Effector memory CD8-positive, alpha-beta T cell (primary cell): Measurements from ENCODE around the gene PIEZO1.

ENCODE experiments used
- ATAC-seq: fragments of 150-1000 bp; cut with Tn5 transposase; replicated peaks from 2 replicates; pipeline ENCODE4 v1.10.0; 2021; ENCODE audit warnings: mild to moderate bottlenecking, moderate library complexity
- DNase-seq, 3 experiments: peaks; one replicate each; pipeline ENCODE4 v3.0.0; 2021
- H3K27ac Mint-ChIP-seq, 2 donors: one replicate each; pipeline ENCODE4 v1.8.0; 2022; ENCODE audit warnings: mild to moderate bottlenecking in 2 of 2, mixed read lengths in 2 of 2, moderate library complexity in 2 of 2
- H3K27me3 Mint-ChIP-seq, 2 donors: one replicate each; pipeline ENCODE4 v1.8.0; 2022; ENCODE audit warnings: mixed read lengths in 2 of 2
- H3K36me3 Mint-ChIP-seq: one replicate; pipeline ENCODE4 v1.8.0; 2022; ENCODE audit warnings: mild to moderate bottlenecking, moderate library complexity, mixed read lengths; ENCODE audit not compliant: insufficient read depth
- H3K4me1 Mint-ChIP-seq, 2 donors: one replicate each; pipeline ENCODE4 v1.8.0; 2022; ENCODE audit warnings: low read depth in 2 of 2, mixed read lengths in 2 of 2
- H3K4me3 Mint-ChIP-seq, 2 donors: one replicate each; pipeline ENCODE4 v1.8.0; 2022; ENCODE audit warnings: mild to moderate bottlenecking in 2 of 2, mixed read lengths in 2 of 2, moderate library complexity in 2 of 2
- H3K9me3 Mint-ChIP-seq, 2 donors: one replicate each; pipeline ENCODE4 v1.8.0; 2022; ENCODE audit warnings: mixed read lengths in 2 of 2

The PIEZO1 gene

GRCh38 chr16:88744577-88745521 is 40.2 kb downstream of the PIEZO1 start:
- no peaks in the 10 kb centered on the region for H3K9me3 Mint-ChIP-seq
- no peak for ATAC-seq
- H3K27me3 Mint-ChIP-seq: no peaks in the 10 kb centered on the region
- H3K27ac Mint-ChIP-seq: peak overlapping the region; percentile 84 to 89
- H3K36me3 Mint-ChIP-seq: peaks cover 23% of the 10 kb centered on the region
- peaks cover 16 to 29% of the 10 kb centered on the region in 2 donors for H3K4me1 Mint-ChIP-seq
- DNase-seq: no peak
- peak overlapping the region; percentile 73 to 82 for H3K4me3 Mint-ChIP-seq

- DNase-seq (peak; percentile 67 to 69 (median 68)), ATAC-seq (peak; percentile 36)
- Mint-ChIP-seq H3K27me3 (no peaks in the 10 kb centered on the region), H3K27ac (peak overlapping the region in 1 of 2 donors; percentile 38), H3K4me1 (peaks cover 16 to 29% of the 10 kb centered on the region in 2 donors), H3K4me3 (peak overlapping the region in 1 of 2 donors; percentile 31), H3K36me3 (peaks cover 21% of the 10 kb centered on the region), H3K9me3 (no peaks in the 10 kb centered on the region)
Observed at GRCh38 chr16:88743693-88744576, 41.1 kb downstream of the PIEZO1 start.

- Mint-ChIP-seq H3K27me3 (no peaks in the 10 kb centered on the region), H3K4me3 (no peak overlapping the region), H3K27ac (peak overlapping the region; percentile 19 to 38), H3K9me3 (no peaks in the 10 kb centered on the region), H3K36me3 (peaks cover 23% of the 10 kb centered on the region), H3K4me1 (peaks cover 14 to 31% of the 10 kb centered on the region in 2 donors)
- ATAC-seq: no peak
- no peak for DNase-seq
Observed at GRCh38 chr16:88742896-88743605, 42.0 kb downstream of the PIEZO1 start.

GRCh38 chr16:88741368-88741767 is 43.7 kb downstream of the PIEZO1 start:
- Mint-ChIP-seq H3K36me3 (peaks cover 22% of the 10 kb centered on the region), H3K27ac (no peak overlapping the region), H3K4me3 (no peak overlapping the region), H3K9me3 (no peaks in the 10 kb centered on the region), H3K4me1 (peaks cover 8 to 30% of the 10 kb centered on the region in 2 donors), H3K27me3 (no peaks in the 10 kb centered on the region)
- DNase-seq (no peak), ATAC-seq (no peak)

GRCh38 chr16:88740727-88741055 is 44.3 kb downstream of the PIEZO1 start:
- Mint-ChIP-seq H3K9me3 (no peaks in the 10 kb centered on the region), H3K36me3 (peaks cover 22% of the 10 kb centered on the region), H3K27me3 (no peaks in the 10 kb centered on the region), H3K27ac (no peak overlapping the region), H3K4me3 (no peak overlapping the region), H3K4me1 (peaks cover under 1 to 26% of the 10 kb centered on the region in 2 donors)
- ATAC-seq (no peak), DNase-seq (no peak)

GRCh38 chr16:88739977-88740726 is 44.9 kb downstream of the PIEZO1 start:
- no peak for DNase-seq
- Mint-ChIP-seq H3K4me1 (peaks cover 0 to 20% of the 10 kb centered on the region in 2 donors), H3K27me3 (no peaks in the 10 kb centered on the region), H3K9me3 (no peaks in the 10 kb centered on the region), H3K27ac (no peak overlapping the region), H3K36me3 (peaks cover 22% of the 10 kb centered on the region), H3K4me3 (no peak overlapping the region)
- ATAC-seq: no peak

- no peak for DNase-seq
- peaks cover 22% of the 10 kb centered on the region for H3K36me3 Mint-ChIP-seq
- no peak overlapping the region for H3K4me3 Mint-ChIP-seq
- peaks cover 0 to 15% of the 10 kb centered on the region in 2 donors for H3K4me1 Mint-ChIP-seq
- H3K9me3 Mint-ChIP-seq: no peaks in the 10 kb centered on the region
- H3K27me3 Mint-ChIP-seq: no peaks in the 10 kb centered on the region
- ATAC-seq: no peak
- H3K27ac Mint-ChIP-seq: no peak overlapping the region
Observed at GRCh38 chr16:88739139-88739976, 45.7 kb downstream of the PIEZO1 start.

GRCh38 chr16:88738151-88739084 is 46.6 kb downstream of the PIEZO1 start:
- Mint-ChIP-seq H3K27me3 (no peaks in the 10 kb centered on the region), H3K36me3 (peaks cover 22% of the 10 kb centered on the region), H3K9me3 (no peaks in the 10 kb centered on the region), H3K4me3 (no peak overlapping the region), H3K27ac (no peak overlapping the region), H3K4me1 (peaks cover 0 to 7% of the 10 kb centered on the region in 2 donors)
- DNase-seq (no peak), ATAC-seq (no peak)

- peak overlapping the region in 1 of 2 donors; percentile 17 for H3K27ac Mint-ChIP-seq
- no peaks in the 10 kb centered on the region for H3K9me3 Mint-ChIP-seq
- peaks cover 0 to 7% of the 10 kb centered on the region in 2 donors for H3K4me1 Mint-ChIP-seq
- ATAC-seq (peak; percentile 99), DNase-seq (peak; percentile 57 to 70 (median 70))
- H3K27me3 Mint-ChIP-seq: no peaks in the 10 kb centered on the region
- H3K36me3 Mint-ChIP-seq: peaks cover 28% of the 10 kb centered on the region
- no peak overlapping the region for H3K4me3 Mint-ChIP-seq
Observed at GRCh38 chr16:88737298-88738150, 47.5 kb downstream of the PIEZO1 start.

GRCh38 chr16:88736496-88736895 is 48.5 kb downstream of the PIEZO1 start:
- H3K36me3 Mint-ChIP-seq: peaks cover 28% of the 10 kb centered on the region
- no peaks in the 10 kb centered on the region for H3K9me3 Mint-ChIP-seq
- H3K4me3 Mint-ChIP-seq: no peak overlapping the region
- DNase-seq (no peak), ATAC-seq (no peak)
- H3K27ac Mint-ChIP-seq: no peak overlapping the region
- peaks cover 0 to 7% of the 10 kb centered on the region in 2 donors for H3K4me1 Mint-ChIP-seq
- H3K27me3 Mint-ChIP-seq: no peaks in the 10 kb centered on the region
